Inflammatory macrophage treated with lipopolysaccharide for 4 hours (primary cell): ENCODE results near the gene PSORS1C1.
"Not testable (repeated sequence)": the region's sequence is repeated elsewhere in the genome, so short reads cannot be mapped to it uniquely, and the experiment has no call there.

Source experiments
- DNase-seq: peaks from one replicate; pipeline ENCODE4 v3.0.0-alpha.2; 2020

Gene PSORS1C1

DNA sequence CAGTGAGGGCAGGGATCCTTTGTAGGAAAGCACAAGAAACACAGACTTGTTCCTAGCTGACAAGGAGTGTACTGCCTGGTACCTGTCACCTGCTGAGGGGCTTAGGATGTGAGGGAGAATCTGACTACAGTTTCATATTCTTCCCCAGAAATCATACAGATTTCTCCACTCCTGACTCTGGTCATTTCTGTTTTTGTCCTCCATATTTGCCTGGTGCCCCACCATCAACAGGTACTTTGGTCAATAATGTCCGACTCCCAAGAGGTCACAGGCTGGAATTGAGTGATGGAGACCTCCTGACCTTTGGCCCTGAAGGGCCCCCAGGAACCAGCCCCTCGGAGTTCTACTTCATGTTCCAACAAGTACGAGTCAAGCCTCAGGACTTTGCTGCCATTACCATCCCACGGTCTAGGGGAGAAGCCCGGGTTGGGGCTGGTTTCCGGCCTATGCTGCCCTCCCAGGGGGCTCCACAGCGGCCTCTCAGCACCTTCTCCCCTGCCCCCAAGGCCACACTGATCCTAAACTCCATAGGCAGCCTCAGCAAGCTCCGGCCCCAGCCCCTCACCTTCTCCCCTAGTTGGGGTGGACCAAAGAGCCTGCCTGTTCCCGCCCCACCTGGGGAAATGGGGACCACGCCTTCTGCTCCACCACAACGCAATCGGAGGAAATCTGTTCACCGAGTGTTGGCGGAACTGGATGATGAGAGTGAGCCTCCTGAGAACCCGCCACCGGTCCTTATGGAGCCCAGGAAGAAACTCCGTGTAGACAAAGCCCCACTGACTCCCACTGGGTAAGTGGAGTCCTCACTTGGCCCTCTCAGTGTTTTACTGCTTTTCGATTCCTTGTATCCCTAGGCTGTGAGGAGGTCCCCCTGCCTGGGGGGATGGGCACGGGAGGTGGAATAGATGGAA, 46.9 kb downstream of the PSORS1C1 start:
- no peak for DNase-seq

DNA sequence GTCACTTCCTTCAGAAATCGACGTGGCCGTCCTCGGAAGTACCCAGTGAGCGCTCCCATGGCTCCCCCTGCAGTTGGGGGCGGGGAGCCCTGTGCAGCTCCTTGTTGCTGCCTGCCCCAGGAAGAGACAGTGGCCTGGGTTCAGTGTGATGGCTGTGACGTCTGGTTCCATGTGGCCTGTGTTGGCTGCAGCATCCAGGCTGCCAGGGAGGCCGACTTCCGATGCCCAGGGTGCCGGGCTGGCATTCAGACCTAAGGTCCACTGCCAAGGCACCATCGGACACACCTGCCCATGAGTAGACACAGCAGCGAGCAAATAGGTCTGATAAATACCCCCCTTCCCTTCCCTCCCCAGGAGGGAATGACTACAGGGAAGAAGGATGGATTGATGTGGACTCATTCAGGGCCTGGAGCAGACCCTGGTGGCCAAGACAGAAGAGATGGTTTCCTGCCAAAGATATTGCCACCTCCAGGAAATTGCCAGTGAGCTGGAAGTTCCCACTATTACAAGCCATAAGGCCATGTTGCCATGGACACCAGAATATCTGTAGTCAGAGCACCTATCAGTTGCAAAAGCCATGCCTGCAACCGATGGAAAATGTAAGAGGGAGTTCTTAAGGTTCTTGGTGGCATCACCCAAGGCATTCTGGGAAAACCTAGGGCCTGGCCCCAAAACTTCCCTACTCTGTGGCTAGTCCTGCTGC, 48.0 kb downstream of the PSORS1C1 start:
- no peak for DNase-seq

DNA sequence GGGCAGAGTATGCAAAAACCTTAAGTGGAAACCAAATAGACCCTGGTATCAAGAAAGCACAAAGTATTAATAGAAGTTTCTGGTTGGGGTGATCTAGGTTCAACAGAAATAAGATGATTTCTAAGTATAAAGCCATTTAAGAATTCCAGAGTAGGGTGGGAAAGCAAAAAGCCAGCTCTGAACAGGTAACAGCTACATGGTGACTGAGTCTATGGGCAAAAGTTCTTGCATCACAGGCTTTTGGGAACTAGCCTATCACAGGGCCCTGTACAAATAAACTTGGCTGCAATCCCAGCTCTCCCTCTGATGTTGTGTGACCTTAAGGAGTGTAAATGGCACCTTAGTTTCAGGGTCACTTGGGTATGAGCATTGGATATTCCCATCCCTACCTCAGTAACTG, 49.3 kb downstream of the PSORS1C1 start:
- DNase-seq: no peak

DNA sequence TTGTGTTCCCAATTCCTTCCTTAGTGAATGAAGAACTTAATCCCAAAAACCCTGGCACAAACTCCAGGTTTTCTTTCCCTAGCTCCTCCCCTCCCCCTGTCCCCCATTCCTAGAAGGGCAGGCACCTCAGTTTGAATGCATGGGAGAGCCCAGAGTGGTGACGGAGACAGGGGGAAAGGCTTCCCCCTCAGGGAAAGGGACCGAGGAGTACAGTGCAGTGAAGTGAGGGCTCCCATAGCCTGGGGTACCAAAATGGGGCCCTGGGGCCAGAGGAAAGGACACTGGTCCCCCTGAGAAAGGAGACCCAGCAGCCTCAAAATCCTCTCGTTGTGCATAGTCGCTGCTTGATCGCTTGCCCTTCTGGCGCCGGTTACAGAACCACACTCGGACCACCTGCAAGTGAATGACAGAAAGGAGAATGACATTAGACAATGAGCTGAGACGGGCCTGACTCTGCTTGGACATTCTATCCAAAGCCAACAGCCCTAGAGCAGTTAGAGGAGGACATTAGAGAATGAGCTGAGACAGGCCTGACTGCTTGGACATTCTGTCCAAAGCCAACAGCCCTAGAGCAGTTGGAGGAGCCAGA, 50.0 kb downstream of the PSORS1C1 start:
- not testable (repeated sequence) for DNase-seq

DNA sequence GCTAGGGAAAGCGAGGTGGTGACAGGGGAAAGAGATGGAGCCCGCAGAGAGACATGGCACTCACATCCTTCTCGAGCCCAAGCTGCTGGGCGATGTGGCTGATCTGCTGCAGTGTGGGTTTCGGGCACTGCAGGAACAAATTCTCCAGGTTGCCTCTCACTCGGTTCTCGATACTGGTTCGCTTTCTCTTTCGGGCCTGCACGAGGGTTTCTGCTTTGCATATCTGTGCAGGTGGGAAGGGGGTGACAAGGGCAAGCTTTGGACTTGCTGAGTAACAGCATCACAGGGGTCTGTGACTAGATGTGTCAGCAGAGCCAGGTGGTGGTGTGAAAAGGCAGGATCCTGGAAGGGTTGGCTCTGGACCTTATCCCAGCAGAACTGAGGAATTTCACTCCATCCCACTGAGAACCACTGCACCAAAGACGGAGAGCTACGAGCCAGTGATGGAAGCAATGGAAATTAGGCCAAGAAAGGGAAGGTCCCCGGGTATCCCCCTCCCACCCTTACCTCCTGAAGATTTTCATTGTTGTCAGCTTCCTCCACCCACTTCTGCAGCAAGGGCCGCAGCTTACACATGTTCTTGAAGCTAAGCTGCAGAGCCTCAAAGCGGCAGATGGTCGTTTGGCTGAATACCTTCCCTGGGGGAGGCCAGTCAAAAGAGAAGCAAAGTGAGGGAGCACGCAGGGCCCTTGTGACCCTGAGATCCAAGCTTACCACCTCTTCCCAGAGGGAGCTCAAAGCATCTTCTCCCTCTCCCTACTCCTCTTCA, 50.6 kb downstream of the PSORS1C1 start:
- DNase-seq: not testable (repeated sequence)

DNA sequence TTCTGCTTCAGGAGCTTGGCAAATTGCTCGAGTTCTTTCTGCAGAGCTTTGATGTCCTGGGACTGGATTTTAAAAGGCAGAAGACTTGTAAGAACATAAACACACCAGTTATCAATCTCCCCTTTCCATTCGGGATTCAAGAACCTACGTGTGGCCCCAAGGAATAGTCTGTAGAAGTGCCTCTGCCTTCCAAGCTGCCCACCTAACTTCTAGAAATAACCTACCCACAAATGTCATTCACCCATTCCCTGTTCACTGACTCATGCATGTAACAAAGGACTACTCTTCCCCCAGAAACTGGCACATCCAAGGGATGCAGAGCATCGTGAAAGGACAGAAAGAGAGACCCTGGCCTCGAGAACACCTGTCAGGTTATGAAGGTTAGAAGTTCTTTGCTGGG, 51.4 kb downstream of the PSORS1C1 start:
- no peak for DNase-seq

DNA sequence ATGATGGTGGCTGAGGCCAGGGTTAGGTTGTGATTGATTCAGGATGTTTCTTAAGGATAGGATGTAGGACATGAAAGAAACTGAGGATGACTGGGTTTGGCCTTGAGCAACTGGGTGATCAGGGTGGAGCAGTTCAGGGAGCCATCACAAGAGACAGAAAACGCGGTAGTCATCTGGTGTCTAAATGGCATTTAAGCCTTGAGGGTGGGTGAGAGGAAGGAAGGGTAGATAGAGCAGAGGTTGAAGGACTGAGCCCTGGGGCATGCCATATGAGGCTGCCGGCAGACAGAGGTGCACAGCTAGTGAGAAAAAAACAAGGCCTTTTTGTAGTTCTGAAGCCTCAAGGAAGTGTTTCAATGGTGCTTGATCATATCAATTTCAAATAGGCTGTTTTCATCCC, 54.0 kb downstream of the PSORS1C1 start:
- DNase-seq: no peak

DNA sequence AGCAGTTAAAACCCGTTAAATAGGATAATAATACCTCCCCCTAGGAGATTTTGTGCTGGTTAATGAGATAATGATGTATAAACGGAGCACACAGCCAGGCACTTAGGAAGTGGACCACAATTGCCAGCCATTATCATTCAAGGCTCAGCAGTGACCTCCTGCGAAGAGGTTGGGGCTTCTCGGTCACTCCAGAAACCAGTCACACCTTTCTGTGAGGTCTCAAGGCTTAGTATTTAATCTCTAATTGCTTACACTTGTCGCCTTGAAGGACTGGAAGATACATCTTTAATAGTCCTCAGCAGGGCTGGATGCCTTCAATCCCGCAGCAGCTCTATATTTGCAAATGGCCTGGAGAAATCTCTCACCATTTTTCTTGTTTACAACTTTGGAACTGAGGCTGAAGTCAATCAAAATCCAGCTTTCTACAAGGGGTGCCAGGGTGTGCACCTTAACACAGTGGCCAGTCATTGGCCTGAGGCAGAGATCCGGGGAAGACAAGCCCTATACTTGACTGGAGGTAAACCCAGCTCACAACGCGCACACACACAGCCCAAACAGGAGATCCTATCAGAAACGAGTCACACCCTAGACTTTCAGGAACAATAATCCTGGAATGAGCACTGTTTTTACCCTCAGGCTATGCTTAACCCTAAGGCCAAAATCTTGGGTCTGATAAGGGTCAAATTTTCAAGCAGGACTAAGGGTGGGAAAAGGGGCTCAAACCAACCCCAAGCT, 54.7 kb downstream of the PSORS1C1 start:
- DNase-seq: no peak

DNA sequence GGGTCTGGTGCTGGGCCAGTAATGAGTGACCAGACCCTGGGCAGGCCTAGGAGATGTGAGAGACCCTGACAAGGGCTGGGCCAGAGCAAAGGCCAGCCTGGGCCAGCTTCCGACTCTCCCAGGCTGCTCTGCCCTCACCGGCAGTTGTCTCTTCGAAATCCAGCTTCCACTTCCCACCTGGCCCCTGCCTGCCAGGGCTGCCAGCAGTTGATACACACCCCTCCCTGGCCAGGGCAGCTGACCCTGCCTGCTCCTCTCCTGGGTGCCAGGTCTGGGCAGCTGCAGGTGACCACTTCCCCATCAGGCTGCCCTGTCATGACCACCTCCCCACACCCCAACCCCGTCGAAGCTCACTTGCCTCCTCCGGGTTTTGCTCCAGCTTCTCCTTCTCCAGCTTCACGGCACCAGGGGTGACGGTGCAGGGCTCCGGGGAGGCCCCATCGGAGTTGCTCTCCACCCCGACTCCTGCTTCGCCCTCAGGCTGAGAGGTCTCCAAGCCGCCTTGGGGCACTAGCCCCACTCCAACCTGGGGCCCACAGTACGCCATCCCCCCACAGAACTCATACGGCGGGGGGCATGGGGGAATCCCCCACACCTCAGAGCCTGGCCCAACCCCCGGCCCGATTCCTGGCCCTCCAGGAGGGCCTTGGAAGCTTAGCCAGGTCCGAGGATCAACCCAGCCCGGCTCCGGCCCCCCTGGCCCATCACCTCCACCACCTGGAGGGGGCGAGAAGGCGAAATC, 55.4 kb downstream of the PSORS1C1 start:
- not testable (repeated sequence) for DNase-seq

DNA sequence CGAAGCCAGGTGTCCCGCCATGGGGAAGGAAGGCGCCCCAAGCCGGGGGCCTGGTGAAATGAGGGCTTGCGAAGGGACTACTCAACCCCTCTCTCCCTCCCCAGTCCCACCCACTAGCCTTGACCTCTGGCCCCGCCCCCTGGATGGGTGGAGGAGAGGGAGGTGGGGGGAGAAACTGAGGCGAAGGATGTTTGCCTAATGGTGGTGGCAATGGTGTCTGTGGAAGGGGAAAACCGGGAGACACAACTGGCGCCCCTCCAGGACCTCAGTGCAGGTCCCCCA, 55.9 kb downstream of the PSORS1C1 start, which contains the start of gene POU5F1:
POU5F1 (minus strand) TSS at position 83 of the 282 bp plus-strand sequence; CDS start at position 21, 62 bp downstream.
- DNase-seq: no peak

DNA sequence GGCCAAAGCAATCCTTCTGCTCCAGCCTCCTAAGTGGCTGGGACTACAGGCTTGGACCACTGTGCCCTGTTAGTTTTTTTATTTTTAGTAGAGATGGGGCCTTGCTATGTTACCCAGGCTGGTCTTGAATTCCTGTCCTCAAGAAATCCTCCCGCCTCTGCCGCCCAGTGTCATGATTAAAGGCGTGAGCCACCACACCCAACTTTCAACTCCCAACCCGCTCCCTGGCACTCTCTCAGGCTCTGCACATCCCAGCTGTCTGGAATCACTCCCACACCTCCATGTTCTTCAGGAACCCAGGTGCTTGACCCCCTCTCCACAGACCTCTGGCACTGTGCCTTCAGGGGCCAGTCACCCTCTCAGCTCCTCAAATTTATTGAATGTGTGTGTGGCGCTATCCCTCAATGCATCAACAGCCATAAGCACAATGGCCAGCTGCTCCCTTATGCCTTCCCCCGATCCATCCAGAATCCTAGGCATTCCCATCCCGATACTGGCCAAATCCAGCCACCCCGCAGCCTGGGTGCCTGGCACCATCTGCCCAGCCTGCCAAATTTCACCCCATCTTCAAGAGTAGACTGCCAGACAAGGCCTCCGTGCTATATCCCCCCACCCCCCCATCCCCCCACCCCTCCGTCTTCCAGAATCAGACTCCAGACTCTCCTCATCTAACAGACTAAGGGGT, 56.5 kb downstream of the PSORS1C1 start:
- no peak for DNase-seq

DNA sequence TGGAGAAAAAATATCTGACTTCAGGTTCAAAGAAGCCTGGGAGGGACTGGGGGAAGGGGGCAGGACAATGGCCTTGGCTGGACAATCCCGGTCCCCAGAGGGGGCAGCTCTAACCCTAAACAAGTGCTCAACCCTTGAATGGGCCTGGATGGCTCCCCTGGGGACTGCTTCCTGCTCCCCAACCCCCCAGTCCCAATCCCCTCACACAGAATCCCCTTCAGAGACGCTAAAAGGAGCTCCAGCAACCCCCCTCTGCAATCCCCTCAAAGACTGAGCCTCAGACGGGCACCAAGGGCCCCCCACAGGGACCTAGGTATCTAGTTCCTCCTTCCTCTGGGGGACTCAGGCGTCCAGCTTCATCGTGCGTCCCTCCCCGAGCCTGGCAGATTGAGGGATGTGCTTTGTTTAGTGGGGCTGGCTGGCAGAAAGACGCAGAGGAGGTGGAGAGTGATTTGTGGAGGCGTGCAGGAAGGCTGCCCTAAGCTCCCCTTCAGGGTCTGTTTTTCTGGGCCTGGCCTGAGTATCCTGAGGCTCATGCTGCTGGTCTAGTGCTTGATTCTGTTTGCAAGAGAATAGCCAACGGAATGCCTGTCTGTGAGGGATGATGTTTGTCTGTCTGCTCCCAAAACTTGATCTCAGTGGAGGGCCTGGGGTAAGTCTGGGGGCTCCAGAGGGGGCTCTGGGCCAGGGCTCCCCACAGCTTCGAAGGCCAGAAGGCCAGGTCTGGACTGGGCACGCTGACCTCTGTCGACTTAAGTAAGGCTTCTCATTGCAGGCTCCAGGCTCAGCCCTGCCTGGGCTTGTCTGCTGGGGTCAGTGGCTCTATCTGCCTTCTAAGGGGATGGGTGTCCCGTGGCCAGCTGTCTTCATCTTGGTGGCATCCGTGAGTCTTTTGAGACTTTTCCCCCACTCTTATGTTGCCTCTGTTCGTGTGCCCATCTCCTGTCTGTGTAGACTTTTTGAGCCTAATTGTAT, 57.6 kb downstream of the PSORS1C1 start:
- no peak for DNase-seq

DNA sequence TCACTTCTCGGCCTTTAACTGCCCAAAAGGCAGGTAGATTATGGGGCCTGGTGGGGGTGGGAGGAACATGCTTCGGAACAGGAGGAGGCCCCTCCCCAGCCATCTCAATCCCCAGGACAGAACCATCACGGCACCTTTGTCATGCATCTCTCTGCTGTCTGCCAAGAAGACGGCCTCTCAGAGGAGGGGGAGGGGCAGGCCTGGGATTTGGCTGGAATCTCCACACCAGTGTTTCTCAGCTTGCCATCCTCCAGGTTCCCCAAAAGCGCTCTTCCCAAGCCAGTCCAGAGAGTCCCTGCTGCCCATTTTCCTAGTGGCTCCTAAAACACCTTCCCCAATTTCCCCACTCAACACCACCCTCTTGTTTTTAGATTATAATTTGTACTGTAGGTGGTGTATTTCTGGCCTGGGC, 58.4 kb downstream of the PSORS1C1 start:
- DNase-seq: no peak

DNA sequence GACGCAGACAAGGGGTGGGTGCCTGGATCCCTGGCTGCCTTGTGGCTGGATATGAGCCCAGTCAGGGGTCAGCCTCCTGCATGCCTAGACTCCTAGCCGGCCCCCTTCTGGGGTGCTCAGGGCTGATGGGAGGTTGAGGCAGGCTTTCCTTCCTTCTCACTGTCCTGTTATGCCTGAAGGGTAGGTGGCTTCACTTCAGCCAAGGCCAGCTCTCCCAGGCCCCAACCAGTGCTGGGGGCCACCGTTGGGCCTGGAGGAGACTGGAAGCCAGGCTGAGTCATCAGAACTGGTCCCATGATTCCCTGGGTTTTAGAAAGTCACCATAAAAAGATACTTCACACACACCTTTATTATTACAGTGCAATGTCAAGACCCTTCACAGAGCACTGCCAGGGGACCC, 58.8 kb downstream of the PSORS1C1 start:
- DNase-seq: no peak

DNA sequence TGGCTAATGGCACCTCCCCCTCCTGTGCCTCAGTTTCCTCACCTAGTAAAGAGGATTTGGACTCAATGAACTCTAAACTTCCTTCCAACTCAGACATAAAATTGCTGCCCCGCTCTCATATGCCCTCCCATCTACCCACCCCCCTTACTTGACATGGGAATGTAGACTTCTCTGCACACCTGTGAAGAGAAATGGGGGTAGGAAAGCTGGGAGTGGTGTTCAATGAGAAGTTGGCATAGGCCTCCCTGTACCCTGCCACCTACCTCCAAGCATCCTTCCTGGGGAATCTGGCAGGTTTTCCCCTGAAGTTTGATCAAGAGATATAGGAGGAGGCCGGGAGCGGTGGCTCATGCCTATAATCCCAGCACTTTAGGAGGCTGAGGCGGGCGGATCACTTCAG, 59.8 kb downstream of the PSORS1C1 start:
- no peak for DNase-seq

DNA sequence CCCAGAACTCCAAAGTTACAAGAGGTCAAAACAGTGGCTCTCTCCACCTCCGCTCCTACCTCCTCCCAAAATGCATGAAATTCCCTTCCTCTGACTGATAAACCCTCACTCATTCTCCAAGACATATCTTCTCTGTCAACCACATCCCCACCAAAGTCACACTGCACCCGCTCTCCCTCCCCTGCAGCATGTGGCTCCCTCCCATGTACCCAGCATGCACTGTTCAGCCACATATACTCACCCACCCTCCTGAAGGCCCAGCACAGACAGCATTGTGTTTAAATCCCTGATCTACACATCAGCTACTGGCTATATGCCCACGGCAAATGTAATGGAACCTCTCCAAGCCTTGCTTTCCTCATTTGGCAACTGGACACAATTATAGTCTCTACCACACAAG, 61.4 kb downstream of the PSORS1C1 start:
- DNase-seq: no peak

DNA sequence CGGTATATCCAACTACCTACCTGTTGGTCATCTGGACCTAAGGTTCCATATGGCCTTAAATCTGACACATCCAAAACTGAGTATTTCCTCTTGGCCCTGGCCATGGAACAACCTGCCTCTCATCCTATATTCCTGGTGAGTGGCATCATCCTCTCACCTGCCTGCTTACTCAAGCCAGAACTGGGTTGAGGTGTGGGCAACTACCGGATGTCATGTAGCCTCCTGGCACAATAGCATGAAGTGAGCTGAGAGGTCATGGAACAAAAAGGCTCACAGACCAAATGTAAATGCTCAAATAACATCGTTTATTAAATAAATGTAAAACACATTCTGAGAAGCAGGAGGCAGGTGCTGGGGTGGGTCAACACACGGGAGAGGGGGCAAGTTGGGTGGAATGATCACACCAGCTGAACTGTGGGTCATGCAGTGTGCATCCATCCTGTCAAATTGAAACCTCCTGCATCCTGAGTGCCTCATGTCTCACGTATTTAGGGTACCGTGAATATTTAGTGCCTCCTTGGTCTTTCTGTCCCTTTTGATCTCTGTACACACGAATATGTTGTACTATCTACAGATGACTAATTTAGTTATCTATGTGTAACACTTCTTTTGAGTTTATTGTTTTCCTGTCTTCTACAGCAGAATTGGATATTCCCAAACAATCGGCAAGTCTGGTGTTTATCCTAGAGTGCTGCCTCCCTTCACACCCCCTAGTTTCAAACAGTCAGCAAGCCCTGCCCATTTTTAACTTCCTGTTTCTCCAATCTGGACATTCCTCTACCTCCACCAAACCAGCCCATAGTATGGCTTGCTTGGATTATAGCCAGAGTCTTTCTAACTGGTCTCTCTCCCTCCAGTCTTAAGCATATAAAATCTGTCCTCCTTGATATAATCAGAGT, 63.8 kb downstream of the PSORS1C1 start:
- DNase-seq: peak; percentile 27

DNA sequence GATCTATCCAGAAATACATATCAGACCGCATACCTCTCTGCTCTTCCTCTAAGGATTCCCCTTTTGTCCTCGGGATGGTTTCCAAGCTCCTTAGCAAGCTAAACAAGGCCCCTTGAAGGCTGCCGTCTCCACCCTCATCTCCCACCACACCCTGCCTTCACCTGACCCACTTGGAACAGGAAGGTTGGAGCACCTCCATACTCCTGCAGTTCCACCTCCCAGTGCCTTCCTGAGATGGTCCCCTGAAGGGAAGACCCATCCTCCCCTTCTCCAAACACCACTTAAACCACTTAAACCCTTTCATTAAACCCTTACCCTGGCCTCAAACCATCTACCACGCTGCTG, 64.4 kb downstream of the PSORS1C1 start:
- DNase-seq: no peak

DNA sequence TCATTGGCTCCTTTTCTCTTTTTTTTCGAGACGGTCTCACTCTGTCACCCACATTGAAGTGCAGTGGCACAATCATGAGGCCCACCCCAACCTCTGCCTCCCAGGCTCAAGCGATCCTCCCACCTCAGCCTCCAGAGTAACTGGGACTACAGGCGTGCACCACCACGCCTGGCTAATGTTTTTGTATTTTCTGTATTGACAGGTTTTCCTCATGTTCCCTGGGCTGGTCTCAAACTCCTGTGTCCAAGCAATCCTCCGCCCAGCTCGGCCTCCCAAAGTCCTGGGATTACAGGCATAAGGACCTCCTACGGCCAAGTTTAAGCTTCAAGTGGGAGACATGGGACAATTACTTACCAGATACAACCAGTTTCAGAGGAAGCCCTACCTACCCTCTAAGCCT, 65.3 kb downstream of the PSORS1C1 start:
- no peak for DNase-seq
